ENCODE measurements around the gene SLC9C2.
"Not testable (repeated sequence)": the region's sequence is repeated elsewhere in the genome, so short reads cannot be mapped to it uniquely, and the experiment has no call there.

Gene SLC9C2

DNA sequence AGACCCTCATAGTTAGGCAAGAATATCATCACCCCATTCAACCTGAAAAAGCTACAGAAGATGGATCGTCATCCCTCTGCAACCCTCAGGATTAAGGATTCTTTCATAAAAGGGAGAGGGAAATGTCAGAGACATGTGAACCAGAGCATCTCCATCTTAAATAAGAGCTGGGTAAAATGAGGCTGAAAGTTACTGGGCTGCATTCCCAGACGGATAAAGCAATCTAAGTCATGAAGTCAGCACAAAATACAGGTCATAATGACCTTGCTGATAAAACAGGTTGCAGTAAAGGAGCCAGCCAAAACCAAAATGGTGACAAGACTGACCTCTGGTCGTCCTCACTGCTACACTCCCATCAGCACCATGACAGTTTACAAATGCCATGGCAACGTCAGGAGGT, 103.1 kb downstream of the SLC9C2 start:
- DNase-seq (ENCODE audit: low spot score): no peak
- in situ Hi-C loops (cut with MboI; ENCODE audit: low sequenced_read_pairs, unreplicated experiment): no loop called here
- TF ChIP-seq, protein P1, sequence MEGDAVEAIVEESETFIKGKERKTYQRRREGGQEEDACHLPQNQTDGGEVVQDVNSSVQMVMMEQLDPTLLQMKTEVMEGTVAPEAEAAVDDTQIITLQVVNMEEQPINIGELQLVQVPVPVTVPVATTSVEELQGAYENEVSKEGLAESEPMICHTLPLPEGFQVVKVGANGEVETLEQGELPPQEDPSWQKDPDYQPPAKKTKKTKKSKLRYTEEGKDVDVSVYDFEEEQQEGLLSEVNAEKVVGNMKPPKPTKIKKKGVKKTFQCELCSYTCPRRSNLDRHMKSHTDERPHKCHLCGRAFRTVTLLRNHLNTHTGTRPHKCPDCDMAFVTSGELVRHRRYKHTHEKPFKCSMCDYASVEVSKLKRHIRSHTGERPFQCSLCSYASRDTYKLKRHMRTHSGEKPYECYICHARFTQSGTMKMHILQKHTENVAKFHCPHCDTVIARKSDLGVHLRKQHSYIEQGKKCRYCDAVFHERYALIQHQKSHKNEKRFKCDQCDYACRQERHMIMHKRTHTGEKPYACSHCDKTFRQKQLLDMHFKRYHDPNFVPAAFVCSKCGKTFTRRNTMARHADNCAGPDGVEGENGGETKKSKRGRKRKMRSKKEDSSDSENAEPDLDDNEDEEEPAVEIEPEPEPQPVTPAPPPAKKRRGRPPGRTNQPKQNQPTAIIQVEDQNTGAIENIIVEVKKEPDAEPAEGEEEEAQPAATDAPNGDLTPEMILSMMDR (IDR thresholded peaks at IDR 0.05; ENCODE audit: borderline replicate concordance, control extremely low read depth, extremely low read depth, insufficient read depth, missing control alignments): no peak

DNA sequence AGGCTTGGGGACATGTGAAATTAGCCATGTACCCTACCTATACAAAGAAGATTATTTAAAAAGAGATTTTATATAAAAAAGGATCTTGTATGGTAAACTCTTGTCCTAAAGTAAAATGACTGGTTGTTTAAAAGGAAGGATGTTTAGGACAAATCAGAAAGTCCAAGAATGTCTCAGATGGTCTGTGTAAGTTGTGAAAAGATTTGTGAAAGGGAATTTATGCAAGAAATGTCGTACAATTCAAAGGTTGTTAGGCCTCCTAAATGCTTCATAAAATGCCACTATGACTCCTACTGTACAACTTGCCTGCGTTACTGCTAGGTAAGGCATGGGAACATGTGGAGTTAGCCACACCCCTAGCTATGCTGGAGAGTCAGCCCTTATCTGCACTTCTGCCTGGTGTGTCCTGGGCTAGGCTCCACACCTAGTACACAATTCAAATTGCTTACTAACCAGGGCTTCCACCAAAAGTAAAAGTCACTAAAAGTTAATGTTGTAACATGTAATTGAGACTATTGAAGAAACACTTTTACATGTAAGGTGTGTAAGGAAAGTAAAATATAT, 106.0 kb downstream of the SLC9C2 start:
- in situ Hi-C loops (cut with MboI; ENCODE audit: low sequenced_read_pairs, unreplicated experiment): no loop called here
- DNase-seq (ENCODE audit: low spot score): no peak
- TF ChIP-seq, protein P1 (IDR thresholded peaks at IDR 0.05; ENCODE audit: borderline replicate concordance, control extremely low read depth, extremely low read depth, insufficient read depth, missing control alignments): no peak

GRCh38 chr1:173495609-173496267, 107.1 kb downstream of the SLC9C2 start:
- in situ Hi-C loops (cut with MboI; ENCODE audit: low sequenced_read_pairs, unreplicated experiment): no loop called here
- TF ChIP-seq, protein P1 (IDR thresholded peaks at IDR 0.05; ENCODE audit: borderline replicate concordance, control extremely low read depth, extremely low read depth, insufficient read depth, missing control alignments): no peak
- no peak for DNase-seq (ENCODE audit: low spot score)

- DNase-seq (ENCODE audit: low spot score); in situ Hi-C loops (cut with MboI; ENCODE audit: low sequenced_read_pairs, unreplicated experiment): not testable (repeated sequence)
Observed at GRCh38 chr1:173493125-173493524, 109.7 kb downstream of the SLC9C2 start.

DNA sequence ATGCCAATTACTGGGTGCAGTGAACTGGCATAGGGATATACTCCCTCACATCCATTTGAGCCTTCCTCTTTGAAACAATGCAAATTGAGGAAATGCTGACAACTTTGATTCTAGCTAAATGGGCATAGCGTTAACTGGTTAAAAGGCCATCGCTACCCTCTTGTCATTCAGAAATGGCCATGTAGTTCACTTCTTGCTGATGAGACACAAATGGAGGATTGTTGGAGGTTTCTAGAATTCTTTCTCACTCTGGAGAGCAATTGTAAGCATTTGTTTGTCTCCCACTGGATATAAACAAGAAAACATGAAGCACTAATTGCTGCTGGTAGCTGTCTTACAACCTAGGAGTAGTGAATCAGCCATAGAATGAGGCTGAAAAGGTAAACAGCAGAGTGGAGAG, 111.4 kb downstream of the SLC9C2 start:
- in situ Hi-C loops (cut with MboI; ENCODE audit: low sequenced_read_pairs, unreplicated experiment): no loop called here
- DNase-seq (ENCODE audit: low spot score): no peak
- TF ChIP-seq, protein P1 (IDR thresholded peaks at IDR 0.05; ENCODE audit: borderline replicate concordance, control extremely low read depth, extremely low read depth, insufficient read depth, missing control alignments): no peak

- no peak for DNase-seq (ENCODE audit: low spot score)
- in situ Hi-C loops (cut with MboI; ENCODE audit: low sequenced_read_pairs, unreplicated experiment): no loop called here
- TF ChIP-seq, protein P1 (IDR thresholded peaks at IDR 0.05; ENCODE audit: borderline replicate concordance, control extremely low read depth, extremely low read depth, insufficient read depth, missing control alignments): no peak
Observed at GRCh38 chr1:173489929-173490328, 112.9 kb downstream of the SLC9C2 start.

DNA sequence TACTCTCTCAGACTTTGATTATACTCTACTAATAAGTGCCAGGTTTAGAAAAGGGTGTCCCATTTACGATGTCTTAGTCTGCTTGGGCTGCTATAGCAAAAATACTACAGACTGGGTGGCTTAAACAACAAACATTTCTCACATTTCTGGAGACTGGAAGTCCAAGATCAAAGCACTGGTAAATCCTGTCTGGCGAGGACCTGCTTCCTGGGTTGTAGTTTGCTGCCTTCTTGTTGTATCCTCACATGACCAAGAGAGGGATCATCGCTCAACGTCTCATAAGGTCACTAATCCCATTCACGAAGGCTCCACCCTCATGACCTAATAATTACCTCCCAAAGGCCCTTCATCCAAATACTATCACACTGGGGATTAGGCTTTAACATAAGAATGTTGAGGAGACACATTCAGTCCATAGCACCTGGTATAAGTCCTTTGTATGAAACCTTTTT, 113.7 kb downstream of the SLC9C2 start:
- TF ChIP-seq, protein P1 (IDR thresholded peaks at IDR 0.05; ENCODE audit: borderline replicate concordance, control extremely low read depth, extremely low read depth, insufficient read depth, missing control alignments): no peak
- DNase-seq (ENCODE audit: low spot score): no peak
- in situ Hi-C loops (cut with MboI; ENCODE audit: low sequenced_read_pairs, unreplicated experiment): no loop called here

All from GM13976 (cell line).